Neural progenitor cell (in vitro differentiated cells): Measurements from ENCODE around the gene NACA2. TPM values are rescaled to one million over a fixed set of nuclear protein-coding genes. Genes with fewer than 3 reads are reported as not detected.

Source experiments
- DNase-seq: peaks from one replicate; pipeline ENCODE4 v3.0.0-alpha.2; 2016; ENCODE audit warnings: low spot score
- H2AFZ ChIP-seq: fragments of 200-600 bp; sonication (generic); replicated peaks from 2 replicates; pipeline ENCODE4 v1.6.1; 2016; ENCODE audit warnings: antibody characterized with exemption
- H3F3A ChIP-seq: fragments of 200-600 bp; sonication (generic); 2 replicates; pipeline ENCODE4 v1.6.1; 2016; ENCODE audit warnings: antibody characterized with exemption, low read depth
- H3K27ac ChIP-seq: fragments of 200-600 bp; sonication (generic); 2 replicates; pipeline ENCODE4 v1.5.1; 2016; ENCODE audit warnings: mild to moderate bottlenecking
- H3K27me3 ChIP-seq: fragments of 200-600 bp; sonication (generic); 2 replicates; pipeline ENCODE4 v1.6.1; 2016; ENCODE audit warnings: mild to moderate bottlenecking, moderate library complexity
- H3K36me3 ChIP-seq: fragments of 200-600 bp; sonication (generic); 2 replicates; pipeline ENCODE4 v1.5.1; 2016
- H3K4me1 ChIP-seq: fragments of 200-600 bp; sonication (generic); 2 replicates; pipeline ENCODE4 v1.6.1; 2016; ENCODE audit warnings: mixed run types
- H3K4me2 ChIP-seq: fragments of 200-600 bp; sonication (generic); 2 replicates; pipeline ENCODE4 v1.6.1; 2016
- H3K4me3 ChIP-seq: fragments of 200-600 bp; sonication (generic); 2 replicates; pipeline ENCODE4 v1.5.1; 2016
- H3K79me2 ChIP-seq: fragments of 200-600 bp; sonication (generic); 2 replicates; pipeline ENCODE4 v1.6.1; 2016; ENCODE audit warnings: low read depth
- H3K9ac ChIP-seq: fragments of 200-600 bp; sonication (generic); 2 replicates; pipeline ENCODE4 v1.6.1; 2016
- H3K9me3 ChIP-seq: fragments of 200-600 bp; sonication (generic); 2 replicates; pipeline ENCODE4 v1.5.1; 2016; ENCODE audit warnings: low read depth
- H4K20me1 ChIP-seq: fragments of 200-600 bp; sonication (generic); 2 replicates; pipeline ENCODE4 v1.6.1; 2016; ENCODE audit warnings: low read depth
- H3K27ac Mint-ChIP-seq: 3 replicates; pipeline ENCODE4 v1.8.0; 2021; ENCODE audit warnings: mixed read lengths
- H3K27me3 Mint-ChIP-seq: 2 replicates; pipeline ENCODE4 v1.8.0; 2022; ENCODE audit warnings: low read depth, mild to moderate bottlenecking, inconsistent platforms, moderate library complexity, mixed read lengths; ENCODE audit not compliant: insufficient read depth
- H3K36me3 Mint-ChIP-seq: 3 replicates; pipeline ENCODE4 v1.8.0; 2021; ENCODE audit warnings: mixed read lengths
- H3K4me1 Mint-ChIP-seq: 3 replicates; pipeline ENCODE4 v1.8.0; 2021; ENCODE audit warnings: mixed read lengths
- H3K4me3 Mint-ChIP-seq: 3 replicates; pipeline ENCODE4 v1.8.0; 2021; ENCODE audit warnings: mild to moderate bottlenecking, moderate library complexity, mixed read lengths
- H3K9me3 Mint-ChIP-seq: 3 replicates; pipeline ENCODE4 v1.8.0; 2020; ENCODE audit warnings: mixed read lengths
- EZH2 ChIP-seq: fragments of 200-600 bp; sonication (generic); IDR thresholded peaks from 2 replicates; pipeline ENCODE4 v1.6.1; 2017; ENCODE audit warnings: antibody characterized with exemption, mild to moderate bottlenecking, moderate library complexity
- EZH2phosphoT487 ChIP-seq: fragments of 200-600 bp; sonication (generic); IDR thresholded peaks from 2 replicates; pipeline ENCODE4 v1.6.1; 2017; ENCODE audit warnings: antibody characterized with exemption
- total RNA-seq: library from RNA; depleted of rRNA; stranded (reverse); fragments of >200 nt; gene quantifications from 2 replicates; pipeline ENCODE4 v1.2.3, GENCODE V29; 2015; ENCODE audit warnings: low replicate concordance
- TF ChIP-seq, protein P1 (sequence below): fragments of 200-600 bp; sonication (generic); IDR thresholded peaks from 2 replicates; pipeline ENCODE4 v1.5.1; 2017; ENCODE audit warnings: antibody characterized with exemption, mild to moderate bottlenecking

Gene NACA2
- total RNA-seq, 1 donor from 2014 or later, result not detected

DNA sequence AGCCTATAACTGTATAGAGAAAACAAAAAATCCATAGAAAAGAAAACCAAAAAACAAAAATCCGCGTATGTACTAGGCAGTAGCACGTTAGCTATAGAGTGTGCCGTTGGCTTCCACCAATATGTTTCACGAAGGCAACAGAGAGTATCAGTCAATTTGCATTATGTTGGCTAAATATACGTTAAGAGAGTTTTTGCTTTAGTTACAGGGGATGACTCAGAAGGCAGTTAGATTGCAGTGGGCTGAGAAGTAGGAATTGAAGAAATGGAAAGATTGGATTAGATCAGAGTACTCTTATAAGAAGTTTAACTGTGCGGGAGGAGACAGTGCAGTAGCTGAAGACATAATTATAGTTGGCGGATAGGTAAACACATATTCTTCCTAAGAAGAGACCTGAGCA lies 911 bp upstream of the NACA2 start:
- no peak for DNase-seq
- no peaks in the 10 kb centered on the region for H3F3A ChIP-seq
- no peak overlapping the region for H3K4me3 ChIP-seq
- no peaks in the 10 kb centered on the region for H3K27me3 Mint-ChIP-seq
- H3K36me3 ChIP-seq, result no peaks in the 10 kb centered on the region
- H3K27me3 ChIP-seq, result no peaks in the 10 kb centered on the region
- no peaks in the 10 kb centered on the region for H4K20me1 ChIP-seq
- H3K79me2 ChIP-seq, result no peaks in the 10 kb centered on the region
- no peaks in the 10 kb centered on the region for H3K36me3 Mint-ChIP-seq
- no peak overlapping the region for H3K4me2 ChIP-seq
- no peak overlapping the region for H3K9ac ChIP-seq
- no peak for TF ChIP-seq EZH2phosphoT487
- no peak for TF ChIP-seq EZH2
- TF ChIP-seq, protein P1, sequence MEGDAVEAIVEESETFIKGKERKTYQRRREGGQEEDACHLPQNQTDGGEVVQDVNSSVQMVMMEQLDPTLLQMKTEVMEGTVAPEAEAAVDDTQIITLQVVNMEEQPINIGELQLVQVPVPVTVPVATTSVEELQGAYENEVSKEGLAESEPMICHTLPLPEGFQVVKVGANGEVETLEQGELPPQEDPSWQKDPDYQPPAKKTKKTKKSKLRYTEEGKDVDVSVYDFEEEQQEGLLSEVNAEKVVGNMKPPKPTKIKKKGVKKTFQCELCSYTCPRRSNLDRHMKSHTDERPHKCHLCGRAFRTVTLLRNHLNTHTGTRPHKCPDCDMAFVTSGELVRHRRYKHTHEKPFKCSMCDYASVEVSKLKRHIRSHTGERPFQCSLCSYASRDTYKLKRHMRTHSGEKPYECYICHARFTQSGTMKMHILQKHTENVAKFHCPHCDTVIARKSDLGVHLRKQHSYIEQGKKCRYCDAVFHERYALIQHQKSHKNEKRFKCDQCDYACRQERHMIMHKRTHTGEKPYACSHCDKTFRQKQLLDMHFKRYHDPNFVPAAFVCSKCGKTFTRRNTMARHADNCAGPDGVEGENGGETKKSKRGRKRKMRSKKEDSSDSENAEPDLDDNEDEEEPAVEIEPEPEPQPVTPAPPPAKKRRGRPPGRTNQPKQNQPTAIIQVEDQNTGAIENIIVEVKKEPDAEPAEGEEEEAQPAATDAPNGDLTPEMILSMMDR, result no peak
- no peak overlapping the region for H2AFZ ChIP-seq
- no peaks in the 10 kb centered on the region for H3K4me1 Mint-ChIP-seq
- H3K4me1 ChIP-seq, result no peaks in the 10 kb centered on the region
- H3K27ac ChIP-seq, result no peak overlapping the region
- no peaks in the 10 kb centered on the region for H3K9me3 Mint-ChIP-seq
- H3K4me3 Mint-ChIP-seq, result no peak overlapping the region
- no peak overlapping the region for H3K27ac Mint-ChIP-seq
- no peaks in the 10 kb centered on the region for H3K9me3 ChIP-seq

GRCh38 chr17:61589990-61590389 lies 1.0 kb downstream of the NACA2 start:
- TF ChIP-seq, protein P1, result no peak
- TF ChIP-seq EZH2phosphoT487, result no peak
- TF ChIP-seq EZH2, result no peak
- H3K4me1 Mint-ChIP-seq, result no peaks in the 10 kb centered on the region
- Histone ChIP-seq H4K20me1 (no peaks in the 10 kb centered on the region), H3K79me2 (no peaks in the 10 kb centered on the region), H3F3A (no peaks in the 10 kb centered on the region), H3K27ac (no peak overlapping the region), H3K4me3 (no peak overlapping the region), H3K27me3 (no peaks in the 10 kb centered on the region), H3K4me1 (no peaks in the 10 kb centered on the region), H3K4me2 (no peak overlapping the region), H3K9ac (no peak overlapping the region), H2AFZ (no peak overlapping the region), H3K36me3 (no peaks in the 10 kb centered on the region), H3K9me3 (no peaks in the 10 kb centered on the region)
- H3K27me3 Mint-ChIP-seq, result no peaks in the 10 kb centered on the region
- no peaks in the 10 kb centered on the region for H3K36me3 Mint-ChIP-seq
- no peak for DNase-seq
- no peaks in the 10 kb centered on the region for H3K9me3 Mint-ChIP-seq
- H3K4me3 Mint-ChIP-seq, result no peak overlapping the region
- H3K27ac Mint-ChIP-seq, result no peak overlapping the region

DNA sequence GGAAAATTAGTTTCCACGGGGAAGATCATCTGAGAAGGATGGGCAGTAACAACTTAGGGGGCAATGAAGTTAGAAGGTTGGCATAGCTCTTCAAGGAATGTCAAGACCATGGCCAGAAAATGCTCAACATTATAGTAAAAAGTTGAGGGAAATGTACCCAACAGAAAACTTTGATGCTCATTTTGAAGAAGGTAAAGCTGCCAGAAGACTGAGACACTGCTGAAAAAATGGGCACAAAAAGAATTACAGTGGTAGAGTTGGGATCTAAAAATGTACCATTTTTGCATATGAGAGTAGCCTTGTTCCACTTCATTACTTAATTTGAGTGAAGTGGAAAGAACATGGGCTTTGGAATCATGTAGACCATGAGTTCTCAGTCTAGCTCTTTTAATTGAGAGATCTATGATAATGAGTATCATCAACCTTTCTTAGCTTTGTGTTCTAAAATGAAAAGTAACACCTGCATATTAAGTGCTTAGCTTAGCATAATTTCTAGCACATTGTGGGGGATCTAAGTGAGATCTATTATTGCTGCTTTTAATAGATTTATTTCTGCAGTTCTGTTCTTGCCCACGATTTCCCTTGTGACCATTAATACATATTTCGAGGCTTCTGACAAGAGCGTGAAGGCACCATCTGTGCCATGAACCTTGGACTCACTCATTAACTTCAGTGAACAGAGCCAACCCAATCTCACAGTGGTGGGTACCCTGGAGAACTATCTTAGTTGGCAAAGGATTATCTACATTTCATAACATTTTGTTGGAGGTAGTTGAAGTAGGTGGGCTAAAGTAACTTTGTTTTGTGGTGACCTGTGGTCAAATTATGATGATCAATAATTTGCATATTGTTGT lies 3.0 kb downstream of the NACA2 start:
- TF ChIP-seq EZH2 (no peak), EZH2phosphoT487 (no peak)
- TF ChIP-seq, protein P1, result no peak
- H3K36me3 Mint-ChIP-seq, result no peaks in the 10 kb centered on the region
- Histone ChIP-seq H3K36me3 (no peaks in the 10 kb centered on the region), H3K9ac (no peak overlapping the region), H3F3A (no peaks in the 10 kb centered on the region), H4K20me1 (no peaks in the 10 kb centered on the region), H3K4me3 (no peak overlapping the region), H3K4me2 (no peak overlapping the region), H3K4me1 (no peaks in the 10 kb centered on the region), H2AFZ (no peak overlapping the region), H3K27me3 (no peaks in the 10 kb centered on the region), H3K79me2 (no peaks in the 10 kb centered on the region), H3K27ac (no peak overlapping the region), H3K9me3 (no peaks in the 10 kb centered on the region)
- H3K27ac Mint-ChIP-seq, result no peak overlapping the region
- H3K9me3 Mint-ChIP-seq, result no peaks in the 10 kb centered on the region
- no peak for DNase-seq
- no peaks in the 10 kb centered on the region for H3K27me3 Mint-ChIP-seq
- H3K4me3 Mint-ChIP-seq, result no peak overlapping the region
- no peaks in the 10 kb centered on the region for H3K4me1 Mint-ChIP-seq
